HUES64 (cell line): Measurements from ENCODE around the gene TBX21.

ENCODE experiments used
- H3K27ac ChIP-seq: 2 replicates; pipeline ENCODE4 v1.7.0; 2013; ENCODE audit warnings: low read depth, low read length, inconsistent platforms
- H3K27me3 ChIP-seq: 2 replicates; pipeline ENCODE4 v1.6.1; 2013; ENCODE audit warnings: mild to moderate bottlenecking, low read length; ENCODE audit not compliant: insufficient read depth
- H3K36me3 ChIP-seq: 2 replicates; pipeline ENCODE4 v1.6.1; 2013; ENCODE audit warnings: mild to moderate bottlenecking, low read length; ENCODE audit not compliant: insufficient read depth
- H3K4me1 ChIP-seq: 2 replicates; pipeline ENCODE4 v1.6.1; 2013; ENCODE audit warnings: mild to moderate bottlenecking, low read length, moderate library complexity; ENCODE audit not compliant: insufficient read depth
- H3K4me3 ChIP-seq: 2 replicates; pipeline ENCODE4 v1.5.1; 2013; ENCODE audit warnings: mild to moderate bottlenecking, low read length, moderate library complexity
- H3K9ac ChIP-seq: 2 replicates; pipeline ENCODE4 v1.6.1; 2013; ENCODE audit warnings: mild to moderate bottlenecking, low read depth, low read length
- H3K9me3 ChIP-seq: 2 replicates; pipeline ENCODE4 v1.6.1; 2013; ENCODE audit warnings: low read depth, low read length; ENCODE audit not compliant: insufficient read depth
- WGBS: fragments of 150-250, 120-280 bp; methylation state at CpG from one replicate; pipeline ENCODE4 v1.1.7; 2013; ENCODE audit warnings: missing lambda C conversion rate; 5-methylcytosine and 5-hydroxymethylcytosine counted together

Gene TBX21

GRCh38 chr17:47692895-47693730 is 39.9 kb upstream of the TBX21 start:
- peak overlapping the region; percentile 78 for H3K27ac ChIP-seq
- H3K36me3 ChIP-seq = no peaks in the 10 kb centered on the region
- H3K4me3 ChIP-seq = peak overlapping the region; percentile 64
- no peaks in the 10 kb centered on the region; the same call in 1 of the 2 replicates for H3K27me3 ChIP-seq
- 16% methylated on average over 10 of the region's 10 CpGs for WGBS
- H3K4me1 ChIP-seq = peaks cover 16% of the 10 kb centered on the region
- H3K9ac ChIP-seq = peak overlapping the region; percentile 59
- no peaks in the 10 kb centered on the region for H3K9me3 ChIP-seq

GRCh38 chr17:47693731-47694580 is 39.1 kb upstream of the TBX21 start, which contains the start of gene TBKBP1:
TSS of gene TBKBP1 (plus strand) at chr17:47694161. CDS start at chr17:47696113, 1,952 bp downstream.
- peak within 1 kb of the TSS; percentile 68 for H3K9ac ChIP-seq
- under 1% methylated on average over 72 of the region's 87 CpGs for WGBS
- H3K27me3 ChIP-seq = no peaks in the 10 kb centered on the region; the same call in 1 of the 2 replicates
- peaks cover 17% of the 10 kb centered on the region for H3K4me1 ChIP-seq
- H3K36me3 ChIP-seq = no peaks in the 10 kb centered on the region
- H3K9me3 ChIP-seq = no peaks in the 10 kb centered on the region
- peak within 1 kb of the TSS; percentile 92 for H3K27ac ChIP-seq
- H3K4me3 ChIP-seq = peak within 1 kb of the TSS; percentile 64

GRCh38 chr17:47694581-47695428 is 38.2 kb upstream of the TBX21 start:
- peak overlapping the region; percentile 68 for H3K9ac ChIP-seq
- no peaks in the 10 kb centered on the region; the same call in 1 of the 2 replicates for H3K27me3 ChIP-seq
- WGBS = 1% methylated on average over 54 of the region's 65 CpGs
- H3K36me3 ChIP-seq = no peaks in the 10 kb centered on the region; the same call in 1 of the 2 replicates
- H3K4me3 ChIP-seq = peak overlapping the region; percentile 64
- peaks cover 19% of the 10 kb centered on the region for H3K4me1 ChIP-seq
- no peaks in the 10 kb centered on the region for H3K9me3 ChIP-seq
- peak overlapping the region; percentile 92; the same call in 1 of the 2 replicates for H3K27ac ChIP-seq

GRCh38 chr17:47695429-47696376 is 37.3 kb upstream of the TBX21 start:
- Histone ChIP-seq H3K27me3 (no peaks in the 10 kb centered on the region; the same call in 1 of the 2 replicates), H3K4me3 (peak overlapping the region; percentile 64), H3K36me3 (peaks cover 4% of the 10 kb centered on the region; the same call in 1 of the 2 replicates), H3K9me3 (no peaks in the 10 kb centered on the region), H3K9ac (peak overlapping the region; percentile 49), H3K4me1 (peaks cover 17% of the 10 kb centered on the region), H3K27ac (no peak overlapping the region)
- WGBS = 35% methylated on average over 47 of the region's 47 CpGs

- no peak overlapping the region for H3K4me3 ChIP-seq
- H3K9ac ChIP-seq = no peak overlapping the region
- H3K36me3 ChIP-seq = peaks cover 4% of the 10 kb centered on the region; the same call in 1 of the 2 replicates
- no peak overlapping the region for H3K27ac ChIP-seq
- H3K9me3 ChIP-seq = no peaks in the 10 kb centered on the region
- peaks cover 18% of the 10 kb centered on the region for H3K4me1 ChIP-seq
- no peaks in the 10 kb centered on the region; the same call in 1 of the 2 replicates for H3K27me3 ChIP-seq
- 92% methylated on average over 11 of the region's 11 CpGs for WGBS
These were observed 36.1 kb upstream of the TBX21 start for GRCh38 chr17:47696717-47697642.

- Histone ChIP-seq H3K9me3 (no peaks in the 10 kb centered on the region), H3K4me1 (peaks cover 12% of the 10 kb centered on the region), H3K27ac (no peak overlapping the region), H3K4me3 (no peak overlapping the region), H3K27me3 (no peaks in the 10 kb centered on the region; the same call in 1 of the 2 replicates), H3K9ac (no peak overlapping the region), H3K36me3 (peaks cover 4% of the 10 kb centered on the region; the same call in 1 of the 2 replicates)
- 82% methylated on average over 8 of the region's 9 CpGs for WGBS
These were observed 34.9 kb upstream of the TBX21 start for GRCh38 chr17:47697906-47698711.

- no peak overlapping the region for H3K4me3 ChIP-seq
- H3K9me3 ChIP-seq = no peaks in the 10 kb centered on the region
- H3K36me3 ChIP-seq = peaks cover 4% of the 10 kb centered on the region; the same call in 1 of the 2 replicates
- WGBS = 68% methylated on average over 25 of the region's 25 CpGs
- no peaks in the 10 kb centered on the region; the same call in 1 of the 2 replicates for H3K27me3 ChIP-seq
- 0 out of 2 replicates have a peak, but pooled peaks cover 8% of the 10 kb centered on the region for H3K4me1 ChIP-seq
- H3K27ac ChIP-seq = no peak overlapping the region
- H3K9ac ChIP-seq = no peak overlapping the region
These were observed 34.1 kb upstream of the TBX21 start for GRCh38 chr17:47698749-47699535.

- Histone ChIP-seq H3K4me1 (0 out of 2 replicates have a peak, but pooled peaks cover 8% of the 10 kb centered on the region), H3K27me3 (no peaks in the 10 kb centered on the region; the same call in 1 of the 2 replicates), H3K4me3 (no peak overlapping the region), H3K36me3 (peaks cover 4% of the 10 kb centered on the region; the same call in 1 of the 2 replicates), H3K9ac (no peak overlapping the region), H3K9me3 (no peaks in the 10 kb centered on the region), H3K27ac (no peak overlapping the region)
- WGBS = 94% methylated on average over 4 of the region's 4 CpGs
These were observed 33.5 kb upstream of the TBX21 start for GRCh38 chr17:47699536-47699840.
